ENCODE data around the gene CDC42BPB.

GRCh38 chr14:102927346-102927877, 129.9 kb downstream of the CDC42BPB start:
- TF ChIP-seq CTCF (IDR thresholded peaks at IDR 0.05) (no peak), POLR2A (IDR thresholded peaks at IDR 0.05) (peak in 1 of 4 donors; percentile 69)

Measured in upper lobe of left lung (tissue), 4 donors.